ENCODE measurements around the gene GPR157.

GPR157 gene

GRCh38 chr1:9062846-9063245, 66.1 kb downstream of the GPR157 start:
- no peak for DNase-seq (ENCODE audit: low read depth in 2 of 2)

DNA sequence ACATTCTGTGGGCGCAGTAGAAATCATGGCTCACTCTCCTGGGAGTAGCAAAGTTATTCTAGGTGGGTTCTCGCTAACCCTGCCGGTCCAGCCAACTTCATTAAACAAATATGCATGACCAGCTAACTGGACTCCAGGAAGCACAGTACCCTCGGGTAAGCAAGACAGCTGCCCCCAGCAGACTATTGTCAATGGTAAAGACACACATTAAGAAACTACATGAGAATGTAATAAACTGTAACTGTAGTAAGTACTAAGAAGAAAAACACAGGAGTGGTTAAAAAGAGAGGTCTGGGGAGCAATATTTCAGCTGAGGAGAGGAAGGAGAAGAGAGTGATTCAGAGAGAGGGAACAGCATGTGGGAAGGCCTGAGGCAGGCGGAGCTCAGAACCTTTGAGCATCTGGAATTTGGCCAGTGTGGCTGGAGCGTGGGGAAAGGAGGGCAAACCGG, 66.9 kb downstream of the GPR157 start:
- no peak for DNase-seq (ENCODE audit: low read depth in 2 of 2)

GRCh38 chr1:9061252-9061960, 67.5 kb downstream of the GPR157 start:
- no peak for DNase-seq (ENCODE audit: low read depth in 2 of 2)

DNA sequence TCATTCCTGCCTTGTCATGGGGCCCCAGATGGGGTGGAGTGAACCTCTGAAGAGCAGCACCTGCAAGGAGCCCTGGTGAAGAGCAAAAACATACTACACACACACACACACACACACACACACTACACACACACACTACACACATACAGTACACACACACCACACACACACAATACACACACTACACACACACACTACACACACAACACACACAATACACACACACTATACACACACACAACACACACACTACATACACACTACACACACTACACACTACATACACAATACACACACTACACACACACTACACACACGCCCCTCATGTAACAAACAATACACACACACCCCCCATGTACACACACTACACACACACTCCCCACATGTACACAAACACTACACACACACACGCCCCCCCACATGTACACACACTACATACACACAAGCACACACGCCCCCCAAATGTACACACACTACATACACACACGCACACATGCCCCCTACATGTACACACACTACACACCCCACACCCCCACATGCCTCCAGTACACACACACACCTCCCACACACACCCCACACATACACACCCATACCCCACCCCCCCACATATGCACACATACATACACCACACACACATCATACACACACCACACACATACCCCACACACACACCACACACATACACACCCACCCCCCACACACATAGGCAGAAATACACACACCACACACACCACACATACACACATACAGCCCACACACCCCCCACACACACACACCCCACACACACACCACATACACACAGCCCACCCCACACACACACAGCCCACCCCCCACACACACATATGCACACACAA, 68.8 kb downstream of the GPR157 start:
- no peak for DNase-seq (ENCODE audit: low read depth in 2 of 2)

- no peak for DNase-seq (ENCODE audit: low read depth in 2 of 2)
Observed at GRCh38 chr1:9058465-9058864, 70.4 kb downstream of the GPR157 start.

DNA sequence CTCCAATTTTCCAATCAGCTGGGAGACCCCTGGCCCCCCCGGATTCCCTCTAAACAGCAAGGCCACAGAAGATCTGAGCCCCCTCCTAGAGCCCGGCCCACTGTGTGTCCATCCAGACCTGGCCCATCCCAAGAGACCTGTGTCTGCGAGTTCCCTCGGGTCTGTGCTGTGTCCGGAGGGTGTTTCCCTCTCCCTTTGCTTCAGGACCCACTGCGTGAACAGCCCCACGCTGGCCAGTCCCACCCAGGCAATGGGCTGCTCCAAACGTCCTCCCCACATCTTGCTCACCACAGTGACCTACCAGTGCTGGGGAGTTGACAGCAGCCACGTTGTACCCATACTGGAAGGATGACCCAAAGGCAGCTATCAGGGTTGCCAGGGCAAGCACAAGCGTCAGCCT, 71.1 kb downstream of the GPR157 start:
- DNase-seq (ENCODE audit: low read depth in 2 of 2), result no peak

DNA sequence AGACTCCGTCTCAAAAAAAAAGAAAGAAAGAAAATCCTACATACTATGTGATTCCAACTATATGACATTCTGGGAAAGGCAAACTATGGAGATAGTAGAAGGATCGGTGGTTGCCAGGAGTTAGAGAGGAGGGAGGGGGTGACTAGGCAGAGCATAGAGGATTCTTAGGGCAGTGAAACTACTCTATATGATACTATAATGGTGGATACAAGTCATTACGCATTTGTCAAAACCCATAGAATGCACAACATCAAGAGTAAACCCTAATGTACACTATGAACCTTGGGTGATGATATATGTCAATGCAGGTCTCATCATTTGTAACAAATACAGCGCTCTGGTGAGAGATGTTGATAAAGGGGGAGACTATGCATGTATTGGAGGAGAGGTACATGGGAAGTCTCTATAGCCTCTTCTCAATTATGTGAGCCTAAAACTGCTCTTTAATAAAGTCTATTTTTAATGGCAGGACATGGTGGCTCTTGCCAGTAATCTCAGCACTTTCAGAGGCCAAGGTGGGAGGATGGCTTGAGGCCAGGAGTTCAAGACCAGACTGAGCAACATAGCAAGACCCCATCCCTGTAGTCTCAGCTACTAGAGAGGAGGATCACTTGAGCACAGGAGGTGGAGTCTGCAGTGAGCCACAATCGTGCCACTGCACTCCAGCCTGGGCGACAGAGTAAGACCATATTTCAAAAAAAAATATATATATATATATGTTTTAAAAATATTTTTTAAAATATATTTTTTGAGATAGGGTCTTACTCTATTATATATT, 76.4 kb downstream of the GPR157 start:
- DNase-seq (ENCODE audit: low read depth in 2 of 2), result no peak

DNA sequence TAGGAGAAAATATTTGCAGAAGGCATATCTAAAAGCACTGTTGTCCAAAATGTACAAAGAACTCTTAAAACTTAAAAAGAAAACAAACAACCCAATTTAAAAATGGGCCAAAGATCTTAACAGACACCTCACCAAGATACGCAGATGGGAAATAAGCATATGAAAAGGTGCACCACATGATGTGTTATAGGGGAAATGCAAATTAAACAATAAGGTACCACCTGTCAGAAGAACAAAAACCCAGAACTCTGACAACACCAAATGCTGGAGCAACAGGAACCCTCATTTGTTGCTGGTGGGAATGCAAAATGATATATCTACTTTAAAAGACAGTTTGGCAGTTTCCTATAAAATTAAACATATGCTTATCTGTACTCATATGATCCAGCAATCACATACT, 77.5 kb downstream of the GPR157 start:
- DNase-seq (ENCODE audit: low read depth in 2 of 2), result no peak

DNA sequence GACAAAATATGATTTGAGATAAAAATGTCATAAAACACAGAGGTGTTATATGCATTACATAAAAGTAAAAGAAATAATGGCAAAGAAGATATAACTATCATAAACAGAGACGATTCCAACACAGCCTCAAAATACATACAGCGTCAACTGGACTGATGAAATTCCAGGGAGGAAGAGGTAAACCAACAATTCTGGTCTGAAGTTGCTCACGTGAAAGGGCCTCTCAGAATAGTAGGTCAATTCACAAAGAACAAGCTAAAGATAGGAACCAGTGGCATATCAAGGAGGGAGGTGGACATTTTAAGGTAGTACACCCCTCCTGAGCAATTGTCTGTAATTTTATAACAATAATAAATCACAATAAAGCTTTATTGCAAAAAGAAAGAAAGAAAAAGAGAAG, 78.1 kb downstream of the GPR157 start:
- DNase-seq (ENCODE audit: low read depth in 2 of 2), result no peak
